Measurements from ENCODE around the gene PHIP. TPM values are rescaled to one million over a fixed set of nuclear protein-coding genes. Genes with fewer than 3 reads are reported as not detected.

The PHIP gene
- total and polyA plus RNA-seq, 2 donors (not counting 3 experiments of a cell fraction or from before 2014, with no cell fraction given): 3.5 to 28.4 TPM

GRCh38 chr6:79065232-79065631 lies 12.8 kb downstream of the PHIP start:
- DNase-seq (ENCODE audit: low read depth, low spot score): peak; percentile 49
- no peaks in the 10 kb centered on the region for H4K20me1 ChIP-seq (replicated peaks; ENCODE audit: control insufficient read depth, extremely low read depth, insufficient read depth, low read length)
- H3K4me1 ChIP-seq (ENCODE audit: control insufficient read depth, extremely low read depth, insufficient read depth, low read length): peaks cover 4% of the 10 kb centered on the region
- H3K27me3 ChIP-seq (ENCODE audit: control insufficient read depth in 2 of 2, insufficient read depth in 2 of 2, low read length in 2 of 2): no peaks in the 10 kb centered on the region
- intact Hi-C loops (cut with micrococcal nuclease): no loop called here
- peaks cover 0 to 8% of the 10 kb centered on the region in 2 experiments for H3K36me3 ChIP-seq (ENCODE audit: control insufficient read depth in 2 of 2, extremely low read depth in 1 of 2, insufficient read depth in 2 of 2, low read length in 2 of 2)
- no peak for FAIRE-seq
- H3K4me3 ChIP-seq (replicated peaks in 1 of 3; ENCODE audit: insufficient read depth in 1 of 3, low read depth in 1 of 3, low read length in 3 of 3): no peak overlapping the region
- no peaks in the 10 kb centered on the region for H3K9me3 ChIP-seq (replicated peaks; ENCODE audit: control insufficient read depth, insufficient read depth, low read length)
- dilution Hi-C loops (cut with MboI; ENCODE audit: extremely low pct_ligation_motif_present, low sequenced_read_pairs): no loop called here
- H3K9ac ChIP-seq (replicated peaks; ENCODE audit: extremely low read depth, insufficient read depth, low read length): no peak overlapping the region
- H3K27ac ChIP-seq (ENCODE audit: insufficient read depth, low read depth, low read length): no peak overlapping the region
- BruUV-seq (replicated peaks): no TSS peak
- no peaks in the 10 kb centered on the region for H3K9me1 ChIP-seq (replicated peaks; ENCODE audit: control insufficient read depth, extremely low read depth, insufficient read depth, low read length)
- H3K4me2 ChIP-seq (ENCODE audit: insufficient read depth, low read length): no peak overlapping the region
- H3K79me2 ChIP-seq (ENCODE audit: control insufficient read depth, insufficient read depth, low read length): peaks cover 58% of the 10 kb centered on the region
- TF ChIP-seq EZH2 (IDR thresholded peaks at IDR 0.05; ENCODE audit: borderline replicate concordance, low read depth, low read length, severe bottlenecking) (no peak), POLR2AphosphoS5 (IDR thresholded peaks at IDR 0.05; ENCODE audit: insufficient read depth, low read depth, low read length) (no peak), POLR2A (IDR thresholded peaks at IDR 0.05; ENCODE audit: low read depth, low read length) (no peak), MAX (IDR thresholded peaks at IDR 0.05; ENCODE audit: insufficient read depth, insufficient read length) (no peak), FOS (IDR thresholded peaks at IDR 0.05; ENCODE audit: borderline replicate concordance, insufficient read depth, low read length) (no peak), CTCF (IDR thresholded peaks at IDR 0.05; ENCODE audit: extremely low read depth in 1 of 2, insufficient read depth in 1 of 2, low read depth in 1 of 2, low read length in 2 of 2) (no peak), MYC (IDR thresholded peaks at IDR 0.05; ENCODE audit: low read depth, low read length) (no peak), JUN (IDR thresholded peaks at IDR 0.05; ENCODE audit: borderline replicate concordance, insufficient read depth, insufficient read length, low read depth) (no peak), GATA2 (IDR thresholded peaks at IDR 0.05; ENCODE audit: insufficient read depth, insufficient read length, low read depth, low read length) (no peak)
- ChIA-PET CTCF (interaction anchor here (1.3 kb wide), 1 partner anchor 11 kb away, joined by 4 read pairs; no protein-coding TSS in a partner anchor), POLR2A (no interaction called here)
- no peak overlapping the region for H2AFZ ChIP-seq (ENCODE audit: low read depth, low read length)

Data from endothelial cell of umbilical vein (primary cell).